B cell (primary cell): ENCODE data around the gene ASCC2. TPM values are rescaled to one million over a fixed set of nuclear protein-coding genes. Genes with fewer than 3 reads are reported as not detected.

Source experiments
- ATAC-seq: fragments of 200-7000 bp; cut with Tn5 transposase; one replicate; pipeline ENCODE4 v1.10.0; 2021; ENCODE audit warnings: low read depth, mild to moderate bottlenecking, moderate number of reproducible peaks, moderate library complexity
- CTCF ChIA-PET: fragments of 350-600 bp; sonication (Branson Sonifier 250); formaldehyde crosslinking; loops from one replicate; lab custom pipeline; 2021; ENCODE audit warnings: antibody characterized with exemption, inconsistent platforms; lab: Charles Lee
- POLR2A ChIA-PET: fragments of 350-600 bp; sonication (Branson Sonifier 250); formaldehyde crosslinking; loops from one replicate; lab custom pipeline; 2021; ENCODE audit warnings: antibody characterized with exemption; lab: Charles Lee
- DNase-seq: peaks from one replicate; pipeline ENCODE4 v3.0.0; 2013
- H2AFZ ChIP-seq: 2 replicates; pipeline ENCODE4 v1.6.1; 2012; ENCODE audit warnings: mild to moderate bottlenecking, low read depth, low read length; ENCODE audit not compliant: insufficient read depth, poor library complexity, severe bottlenecking
- H3K27ac ChIP-seq, 2 donors: 1 replicate in 1 of 2; 2 replicates in 1 of 2; pipeline ENCODE4 v1.5.1; 2012 to 2013; ENCODE audit warnings: low read length in 2 of 2, mild to moderate bottlenecking in 2 of 2, moderate library complexity in 1 of 2
- H3K27me3 ChIP-seq, 4 experiments: fragments of 200-600 bp in 1 of 4; sonication (generic) in 1 of 4; replicated peaks in 1 of 4; 1 replicate in 2 of 4; 2 replicates in 2 of 4; pipeline versions ENCODE4 v1.6.1 to v1.7.0; 2013 to 2016; ENCODE audit warnings: low read length in 3 of 4, mild to moderate bottlenecking in 2 of 4, mixed read lengths in 1 of 4, moderate library complexity in 1 of 4; ENCODE audit not compliant: insufficient read depth in 4 of 4, control insufficient read depth in 3 of 4; ENCODE audit errors: control extremely low read depth in 1 of 4
- H3K36me3 ChIP-seq, 2 experiments: replicated peaks in 1 of 2; 1 replicate in 1 of 2; 2 replicates in 1 of 2; pipeline versions ENCODE4 v1.6.1 to v1.7.1; 2013; ENCODE audit warnings: low read length in 1 of 2; ENCODE audit not compliant: insufficient read depth in 2 of 2, control insufficient read depth in 1 of 2; ENCODE audit errors: control extremely low read depth in 1 of 2, extremely low read depth in 1 of 2
- H3K4me1 ChIP-seq, 2 donors: fragments of 200-600 bp in 1 of 2; sonication (generic) in 1 of 2; 1 replicate in 1 of 2; 2 replicates in 1 of 2; pipeline versions ENCODE4 v1.5.1 to v1.6.1; 2013 to 2017; ENCODE audit warnings: low read length in 2 of 2; ENCODE audit not compliant: control insufficient read depth in 2 of 2, insufficient read depth in 2 of 2
- H3K4me2 ChIP-seq: replicated peaks from 2 replicates; pipeline ENCODE3; 2012; ENCODE audit warnings: mild to moderate bottlenecking, low read depth, low read length; ENCODE audit not compliant: poor library complexity, severe bottlenecking
- H3K4me3 ChIP-seq, 5 experiments: fragments of 200-600 bp in 1 of 5; sonication (generic) in 1 of 5; 1 replicate in 3 of 5; 2 replicates in 2 of 5; pipeline versions ENCODE4 v1.5.1 to v1.7.0; 2011 to 2016; ENCODE audit warnings: low read length in 4 of 5, mild to moderate bottlenecking in 4 of 5, low read depth in 2 of 5, control low read depth in 1 of 5, moderate library complexity in 1 of 5; ENCODE audit not compliant: insufficient read depth in 1 of 5; ENCODE audit errors: control extremely low read depth in 1 of 5, extremely low read depth in 1 of 5
- H3K79me2 ChIP-seq: fragments of 200-600 bp; sonication (generic); one replicate; pipeline ENCODE4 v1.6.0; 2016; ENCODE audit warnings: low read length; ENCODE audit not compliant: control insufficient read depth, insufficient read depth
- H3K9ac ChIP-seq: fragments of 200-600 bp; sonication (generic); 2 replicates; pipeline ENCODE4 v1.6.1; 2017; ENCODE audit warnings: mild to moderate bottlenecking, low read length, moderate library complexity
- H3K9me3 ChIP-seq, 3 donors: one replicate each; pipeline versions ENCODE4 v1.6.1 to v1.7.1; 2013; ENCODE audit warnings: low read length in 2 of 3; ENCODE audit not compliant: control insufficient read depth in 2 of 3, insufficient read depth in 1 of 3; ENCODE audit errors: control extremely low read depth in 1 of 3
- H4K20me1 ChIP-seq: 2 replicates; pipeline ENCODE4 v1.6.0; 2012; ENCODE audit warnings: mild to moderate bottlenecking, low read length; ENCODE audit not compliant: insufficient read depth, control insufficient read depth, poor library complexity, severe bottlenecking
- H3K27ac Mint-ChIP-seq: one replicate; pipeline ENCODE4 v1.8.0; 2021; ENCODE audit warnings: mixed read lengths
- H3K27me3 Mint-ChIP-seq: one replicate; pipeline ENCODE4 v1.8.0; 2021; ENCODE audit warnings: mixed read lengths
- H3K4me1 Mint-ChIP-seq: one replicate; pipeline ENCODE4 v1.8.0; 2021; ENCODE audit warnings: mixed read lengths
- H3K4me3 Mint-ChIP-seq: one replicate; pipeline ENCODE4 v1.8.0; 2021; ENCODE audit warnings: mixed read lengths
- H3K9me3 Mint-ChIP-seq: one replicate; pipeline ENCODE4 v1.8.0; 2022; ENCODE audit warnings: mixed read lengths; ENCODE audit not compliant: insufficient read depth
- CTCF ChIP-seq: fragments of 200-600 bp; IDR thresholded peaks from one replicate; pipeline ENCODE4 v1.8.0; 2022; ENCODE audit warnings: antibody characterized with exemption, mild to moderate bottlenecking
- EZH2 ChIP-seq: IDR thresholded peaks from 2 replicates; pipeline ENCODE4 v1.6.1; 2012; ENCODE audit warnings: borderline replicate concordance, low read depth, mild to moderate bottlenecking, moderate library complexity, low read length; ENCODE audit not compliant: insufficient read depth, poor library complexity, severe bottlenecking
- WGBS: methylation state at CpG from one replicate; pipeline ENCODE4 v1.1.5; 2013; ENCODE audit warnings: missing lambda C conversion rate; ENCODE audit not compliant: insufficient coverage; 5-methylcytosine and 5-hydroxymethylcytosine counted together
- intact Hi-C: fragments of 100-400 bp; cut with micrococcal nuclease; formaldehyde crosslinking; loops from one replicate; pipeline ENCODE4 v1.10.0; 2022
- polyA plus RNA-seq: library from polyadenylated mRNA; depleted of rRNA; stranded (reverse); fragments of >200 nt; gene quantifications from 2 replicates; pipeline ENCODE4 v1.2.3, GENCODE V29; 2012
- total RNA-seq, 2 donors: library from RNA; stranded (reverse); fragments of 120-200 nt in 1 of 2; gene quantifications; 1 replicate in 1 of 2; 2 replicates in 1 of 2; pipeline versions ENCODE4 v1.2.3 to v1.2.4, GENCODE V29; 2013 to 2022

ASCC2 gene
- total and polyA plus RNA-seq, 2 donors (not counting 1 experiment from before 2014, with no cell fraction given), result 81.1 to 84.0 TPM

GRCh38 chr22:29744902-29745301 lies 93.2 kb downstream of the ASCC2 start:
- TF ChIP-seq EZH2 (no peak), CTCF (no peak)
- no peaks in the 10 kb centered on the region for H3K27me3 ChIP-seq
- ChIA-PET POLR2A (interaction anchor here (0.6 kb wide), 1 partner anchor 12 kb away, joined by 9 read pairs; no protein-coding TSS in a partner anchor), CTCF (no interaction called here)
- H3K27ac ChIP-seq, result no peak overlapping the region
- WGBS, result 95% methylated on average over 4 of the region's 8 CpGs
- H3K27me3 Mint-ChIP-seq, result no peaks in the 10 kb centered on the region
- H3K36me3 ChIP-seq, result peaks cover 0 to 42% of the 10 kb centered on the region in 2 experiments
- no peaks in the 10 kb centered on the region for H3K4me1 ChIP-seq
- no peak overlapping the region for H3K4me3 ChIP-seq
- H3K4me3 Mint-ChIP-seq, result no peak overlapping the region
- no peaks in the 10 kb centered on the region for H3K9me3 Mint-ChIP-seq
- no peak overlapping the region for H2AFZ ChIP-seq
- no peak overlapping the region for H3K4me2 ChIP-seq
- no peaks in the 10 kb centered on the region for H3K4me1 Mint-ChIP-seq
- no peaks in the 10 kb centered on the region for H3K9me3 ChIP-seq
- DNase-seq, result no peak
- ATAC-seq, result no peak
- H4K20me1 ChIP-seq, result no peaks in the 10 kb centered on the region
- intact Hi-C loops, result no loop called here
- no peaks in the 10 kb centered on the region for H3K79me2 ChIP-seq
- no peak overlapping the region for H3K9ac ChIP-seq
- H3K27ac Mint-ChIP-seq, result no peak overlapping the region

GRCh38 chr22:29742326-29742725 lies 95.7 kb downstream of the ASCC2 start:
- TF ChIP-seq EZH2, result no peak
- no peak for TF ChIP-seq CTCF
- Histone ChIP-seq H3K27me3 (no peaks in the 10 kb centered on the region), H3K4me2 (no peak overlapping the region), H3K9me3 (peaks cover 0 to 3% (median 0%) of the 10 kb centered on the region in 3 donors), H3K79me2 (no peaks in the 10 kb centered on the region), H3K4me3 (no peak overlapping the region), H3K4me1 (no peaks in the 10 kb centered on the region), H4K20me1 (no peaks in the 10 kb centered on the region), H3K27ac (no peak overlapping the region), H3K36me3 (peaks cover 0 to 34% of the 10 kb centered on the region in 2 experiments), H2AFZ (no peak overlapping the region), H3K9ac (no peak overlapping the region)
- no peak for DNase-seq
- no peaks in the 10 kb centered on the region for H3K4me1 Mint-ChIP-seq
- 53% methylated on average over 11 of the region's 13 CpGs for WGBS
- no peak overlapping the region for H3K27ac Mint-ChIP-seq
- intact Hi-C loops, result no loop called here
- ChIA-PET POLR2A (no interaction called here), CTCF (no interaction called here)
- no peak overlapping the region for H3K4me3 Mint-ChIP-seq
- H3K27me3 Mint-ChIP-seq, result no peaks in the 10 kb centered on the region
- H3K9me3 Mint-ChIP-seq, result no peaks in the 10 kb centered on the region
- ATAC-seq, result no peak
